Gastroesophageal sphincter (tissue), 3 donors: ENCODE results near the gene ZBED5.

Experiments
- EP300 ChIP-seq: sonication (generic); formaldehyde crosslinking; IDR thresholded peaks from one replicate; pipeline ENCODE4 v1.6.1; 2017; ENCODE audit warnings: antibody characterized with exemption, mild to moderate bottlenecking
- POLR2A ChIP-seq, 2 donors: fragments of 450-650 bp; IDR thresholded peaks; one replicate each; pipeline ENCODE4 v1.6.1; 2017; ENCODE audit warnings: antibody characterized with exemption in 2 of 2, mild to moderate bottlenecking in 2 of 2, moderate library complexity in 1 of 2
- POLR2AphosphoS5 ChIP-seq: sonication (generic); formaldehyde crosslinking; IDR thresholded peaks from one replicate; pipeline ENCODE4 v1.6.1; 2017; ENCODE audit warnings: antibody characterized with exemption
- TF ChIP-seq, protein P1 (sequence below), 4 experiments: fragments of 200-600 bp in 2 of 4; fragments of 450-650 bp in 2 of 4; sonication (generic) in 1 of 4; IDR thresholded peaks; one replicate each; pipeline ENCODE4 v1.5.1; 2017 to 2019; ENCODE audit warnings: antibody characterized with exemption in 4 of 4, mild to moderate bottlenecking in 2 of 4, moderate library complexity in 2 of 4

DNA sequence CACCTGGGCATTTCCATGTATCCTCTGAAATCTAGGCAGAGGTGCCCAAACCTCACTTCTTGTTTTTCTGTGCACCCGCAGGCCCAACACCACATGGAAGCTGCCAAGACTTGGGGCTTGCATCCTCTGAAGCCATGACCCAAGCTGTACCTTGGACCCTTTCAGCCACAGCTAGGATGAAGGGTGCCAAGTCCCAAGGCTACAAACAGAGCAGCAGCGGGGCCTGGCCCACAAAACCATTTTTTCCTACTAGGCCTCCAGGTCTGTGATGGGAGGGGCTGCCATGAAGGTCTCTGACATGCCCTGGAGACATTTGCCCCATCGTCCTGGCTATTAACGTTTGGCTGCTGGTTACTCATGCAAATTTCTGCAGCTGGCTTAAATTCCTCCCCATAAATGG, 28.7 kb downstream of the ZBED5 start:
- TF ChIP-seq POLR2A (IDR thresholded peaks at IDR 0.05) (no peak), EP300 (no peak), POLR2AphosphoS5 (no peak)
- TF ChIP-seq, protein P1, sequence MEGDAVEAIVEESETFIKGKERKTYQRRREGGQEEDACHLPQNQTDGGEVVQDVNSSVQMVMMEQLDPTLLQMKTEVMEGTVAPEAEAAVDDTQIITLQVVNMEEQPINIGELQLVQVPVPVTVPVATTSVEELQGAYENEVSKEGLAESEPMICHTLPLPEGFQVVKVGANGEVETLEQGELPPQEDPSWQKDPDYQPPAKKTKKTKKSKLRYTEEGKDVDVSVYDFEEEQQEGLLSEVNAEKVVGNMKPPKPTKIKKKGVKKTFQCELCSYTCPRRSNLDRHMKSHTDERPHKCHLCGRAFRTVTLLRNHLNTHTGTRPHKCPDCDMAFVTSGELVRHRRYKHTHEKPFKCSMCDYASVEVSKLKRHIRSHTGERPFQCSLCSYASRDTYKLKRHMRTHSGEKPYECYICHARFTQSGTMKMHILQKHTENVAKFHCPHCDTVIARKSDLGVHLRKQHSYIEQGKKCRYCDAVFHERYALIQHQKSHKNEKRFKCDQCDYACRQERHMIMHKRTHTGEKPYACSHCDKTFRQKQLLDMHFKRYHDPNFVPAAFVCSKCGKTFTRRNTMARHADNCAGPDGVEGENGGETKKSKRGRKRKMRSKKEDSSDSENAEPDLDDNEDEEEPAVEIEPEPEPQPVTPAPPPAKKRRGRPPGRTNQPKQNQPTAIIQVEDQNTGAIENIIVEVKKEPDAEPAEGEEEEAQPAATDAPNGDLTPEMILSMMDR (IDR thresholded peaks at IDR 0.05) = no peak
